T-helper 2 cell (primary cell): ENCODE results near the gene TPRG1L.
A peak's percentile ranks its signal among the peaks of the same experiment; 100 is the strongest.
"Not testable (repeated sequence)": the region's sequence is repeated elsewhere in the genome, so short reads cannot be mapped to it uniquely, and the experiment has no call there.

Experiments used
- DNase-seq, 5 experiments: peaks; one replicate each; pipeline versions ENCODE4 v3.0.0 to v3.0.0-alpha.2; 2012 to 2022
- total RNA-seq, 2 donors: gene quantifications; one replicate each; lab custom pipeline; 2026; lab: John Stamatoyannopoulos, UW

Gene TPRG1L
- 27.1 to 33.2 reads per million in 2 donors for total RNA-seq

GRCh38 chr1:3624200-3625136, at the start of gene TPRG1L:
TPRG1L (plus strand) TSS chr1:3625015; CDS start chr1:3625073, 58 bp downstream.
- peak; percentile 97 to 98 (median 98) for DNase-seq

GRCh38 chr1:3575515-3575914, 49.3 kb upstream of the TPRG1L start:
- not testable (repeated sequence) for DNase-seq

- DNase-seq = no peak
These were observed 48.8 kb upstream of the TPRG1L start for GRCh38 chr1:3575993-3576392.

GRCh38 chr1:3577300-3577699, 47.5 kb upstream of the TPRG1L start:
- DNase-seq = no peak

GRCh38 chr1:3577711-3578432, 46.9 kb upstream of the TPRG1L start:
- no peak for DNase-seq

GRCh38 chr1:3578433-3578805, 46.4 kb upstream of the TPRG1L start:
- DNase-seq = no peak

- DNase-seq = no peak
These were observed 45.9 kb upstream of the TPRG1L start for GRCh38 chr1:3578906-3579305.

- no peak for DNase-seq
These were observed 45.2 kb upstream of the TPRG1L start for GRCh38 chr1:3579626-3580025.

- DNase-seq = no peak
These were observed 44.6 kb upstream of the TPRG1L start for GRCh38 chr1:3580231-3580630.

GRCh38 chr1:3581296-3582036, 43.3 kb upstream of the TPRG1L start:
- no peak for DNase-seq

GRCh38 chr1:3583751-3584150, 41.1 kb upstream of the TPRG1L start:
- DNase-seq = not testable (repeated sequence)

GRCh38 chr1:3584915-3585314, 39.9 kb upstream of the TPRG1L start:
- peak in 1 of 5 experiments; percentile 13 for DNase-seq

GRCh38 chr1:3585353-3585868, 39.4 kb upstream of the TPRG1L start:
- DNase-seq = not testable (repeated sequence)

GRCh38 chr1:3585940-3586568, 38.8 kb upstream of the TPRG1L start:
- DNase-seq = no peak

GRCh38 chr1:3586986-3587759, 37.6 kb upstream of the TPRG1L start:
- DNase-seq = no peak

- DNase-seq = no peak
These were observed 36.4 kb upstream of the TPRG1L start for GRCh38 chr1:3588395-3588794.

- no peak for DNase-seq
These were observed 34.6 kb upstream of the TPRG1L start for GRCh38 chr1:3590139-3590763.

GRCh38 chr1:3590951-3591865, 33.6 kb upstream of the TPRG1L start:
- DNase-seq = no peak

GRCh38 chr1:3593334-3593733, 31.5 kb upstream of the TPRG1L start:
- DNase-seq = no peak

GRCh38 chr1:3593745-3594144, 31.1 kb upstream of the TPRG1L start:
- no peak for DNase-seq
